NCI-H748 (cell line): ENCODE data around the gene ITGA2B.
A peak's percentile ranks its signal among the peaks of the same experiment; 100 is the strongest.
"Not testable (repeated sequence)": the region's sequence is repeated elsewhere in the genome, so short reads cannot be mapped to it uniquely, and the experiment has no call there.

Experiments
- DNase-seq: peaks from one replicate; lab custom pipeline; 2025; ENCODE audit not compliant: unreplicated experiment; lab: John Stamatoyannopoulos, UW

The ITGA2B gene

DNA sequence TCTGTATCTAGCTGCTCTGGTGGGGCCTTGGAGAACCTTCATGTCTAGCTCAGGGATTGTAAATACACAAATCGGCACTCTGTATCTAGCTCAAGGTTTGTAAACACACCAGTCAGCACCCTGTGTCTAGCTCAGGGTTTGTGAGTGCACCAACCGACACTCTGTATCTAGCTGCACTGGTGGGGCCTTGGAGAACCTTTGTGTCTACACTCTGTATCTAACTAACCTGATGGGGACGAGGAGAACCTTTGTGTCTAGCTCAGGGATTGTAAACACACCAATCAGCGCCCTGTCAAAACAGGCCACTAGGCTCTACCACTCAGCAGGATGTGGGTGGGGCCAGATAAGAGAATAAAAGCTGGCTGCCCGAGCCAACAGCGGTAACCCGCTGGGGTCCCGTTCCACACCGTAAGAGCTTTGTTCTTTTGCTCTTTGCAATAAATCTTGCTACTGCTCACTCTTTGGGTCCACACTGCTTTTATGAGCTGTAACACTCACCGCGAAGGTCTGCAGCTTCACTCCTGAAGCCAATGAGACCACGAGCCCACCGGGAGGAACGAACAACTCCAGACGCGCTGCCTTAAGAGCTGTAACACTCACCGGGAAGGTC, 19.9 kb downstream of the ITGA2B start:
- DNase-seq: peak; percentile 59

DNA sequence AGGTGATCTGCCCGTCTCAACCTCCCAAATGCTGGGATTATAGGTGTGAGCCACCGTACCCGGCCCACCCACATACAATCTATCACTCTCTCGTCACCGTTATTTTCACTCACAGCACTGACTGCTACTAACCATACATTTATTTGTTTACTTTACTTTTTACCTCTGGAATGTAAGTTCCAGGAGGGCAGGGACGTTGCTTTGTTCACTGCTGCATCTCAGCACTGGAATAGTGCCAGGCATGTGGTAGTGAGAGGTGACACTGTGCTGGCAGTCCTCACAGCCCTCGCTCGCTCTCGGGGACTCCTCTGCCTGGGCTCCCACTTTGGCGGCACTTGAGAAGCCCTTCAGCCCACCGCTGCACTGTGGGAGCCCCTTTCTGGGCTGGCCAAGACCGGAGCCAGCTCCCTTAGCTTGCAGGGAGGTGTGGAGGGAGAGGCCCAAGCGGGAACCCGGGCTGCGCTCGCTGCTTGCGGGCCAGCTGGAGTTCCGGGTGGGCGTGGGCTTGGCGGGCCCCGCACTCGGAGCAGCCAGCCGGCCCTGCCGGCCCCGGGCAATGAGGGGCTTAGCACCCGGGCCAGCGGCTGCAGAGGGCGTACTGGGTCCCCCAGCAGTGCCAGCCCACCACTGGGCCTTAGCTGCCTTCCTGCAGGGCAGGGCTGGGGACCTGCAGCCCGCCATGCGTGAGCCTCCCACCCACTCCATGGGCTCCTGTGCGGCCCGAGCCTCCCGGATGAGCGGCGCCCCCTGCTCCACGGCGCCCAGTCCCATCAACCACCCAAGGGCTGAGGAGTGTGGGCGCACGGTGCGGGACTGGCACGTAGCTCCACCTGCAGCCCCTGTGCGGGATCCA, 20.8 kb downstream of the ITGA2B start:
- DNase-seq: not testable (repeated sequence)

DNA sequence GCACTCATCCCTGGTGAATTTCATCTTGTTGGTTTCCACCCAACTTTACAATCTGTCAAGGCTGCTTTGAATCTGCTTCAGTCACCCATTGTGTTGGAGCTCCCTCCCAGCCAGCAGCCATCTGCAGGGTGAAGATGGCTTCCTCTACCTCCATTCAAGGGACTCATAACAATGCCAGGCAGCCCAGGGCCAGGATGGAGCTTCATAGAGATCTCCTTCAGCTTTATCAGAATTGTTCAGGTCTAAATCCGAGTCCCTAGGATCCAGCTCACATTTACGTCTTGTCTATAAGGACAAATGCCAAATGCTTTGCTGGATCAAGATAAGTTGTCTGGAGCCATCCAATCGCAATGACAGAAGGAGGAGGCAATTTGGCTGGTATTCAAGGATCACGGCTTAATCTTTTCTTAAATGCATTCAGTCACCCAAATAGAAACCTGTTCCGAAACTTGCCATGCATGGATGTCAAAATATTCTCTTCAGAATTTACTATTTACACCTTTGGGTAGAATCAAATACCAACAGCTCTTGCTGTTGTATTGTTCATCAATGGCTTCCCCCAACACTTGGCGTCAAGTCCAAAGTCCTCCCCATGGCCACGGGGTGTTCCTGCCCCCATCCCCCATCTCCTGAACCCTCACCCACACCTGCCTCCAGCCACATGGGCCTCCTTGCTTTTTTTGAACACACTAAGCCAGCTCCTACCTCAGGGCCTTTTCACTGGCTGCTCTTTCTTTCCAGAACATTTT, 22.0 kb downstream of the ITGA2B start:
- no peak for DNase-seq

DNA sequence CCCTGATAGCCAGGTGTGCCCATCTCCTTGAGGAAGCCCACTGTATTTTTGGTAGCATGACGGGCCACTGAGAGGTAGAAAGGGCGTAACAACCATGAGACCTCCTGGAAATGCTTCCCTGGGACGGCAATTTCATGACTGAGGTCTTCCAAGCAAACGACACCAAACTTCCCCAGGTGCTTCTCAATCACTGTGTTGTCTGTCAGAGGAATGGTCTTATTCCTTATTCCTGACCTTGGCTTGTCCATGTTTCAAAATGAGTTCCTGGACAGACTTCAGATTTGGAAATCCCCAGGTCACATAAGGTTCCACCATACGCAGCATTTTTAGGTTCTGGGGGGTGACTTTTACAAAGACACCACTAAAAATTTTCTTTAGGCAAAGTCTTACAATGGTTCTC, 24.4 kb downstream of the ITGA2B start:
- not testable (repeated sequence) for DNase-seq

DNA sequence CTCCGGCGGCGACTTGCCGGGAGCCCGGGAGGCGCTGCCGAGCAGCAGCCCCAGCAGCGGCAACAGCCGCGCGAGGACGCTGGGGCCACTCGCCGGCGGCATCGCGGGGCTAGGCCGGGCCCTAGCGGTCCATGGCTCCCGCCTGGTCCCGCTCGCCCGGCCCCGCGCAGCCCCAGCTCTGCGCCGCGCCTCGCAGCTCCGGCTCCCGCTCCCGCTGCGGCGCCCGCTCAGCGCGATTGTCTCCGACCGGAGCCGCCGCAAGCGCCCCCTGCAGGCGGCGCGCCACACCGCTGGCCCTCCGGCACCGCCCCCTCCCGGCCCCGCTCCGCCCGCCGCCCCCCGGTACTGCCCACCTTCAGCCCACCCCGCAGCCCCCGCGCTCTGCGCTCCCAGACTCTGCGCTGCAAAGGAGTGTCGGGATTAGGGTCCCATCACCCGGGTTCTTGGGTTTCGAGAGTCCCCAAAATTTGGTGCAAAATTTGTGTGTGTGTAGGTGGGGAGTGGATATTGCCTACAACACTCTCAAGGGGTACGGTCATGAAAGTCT, 25.8 kb downstream of the ITGA2B start, which contains the start of gene FAM171A2:
FAM171A2 (minus strand) TSS at position 241 of the 547 bp plus-strand sequence; CDS start at position 102, 139 bp downstream.
- DNase-seq: peak; percentile 79

DNA sequence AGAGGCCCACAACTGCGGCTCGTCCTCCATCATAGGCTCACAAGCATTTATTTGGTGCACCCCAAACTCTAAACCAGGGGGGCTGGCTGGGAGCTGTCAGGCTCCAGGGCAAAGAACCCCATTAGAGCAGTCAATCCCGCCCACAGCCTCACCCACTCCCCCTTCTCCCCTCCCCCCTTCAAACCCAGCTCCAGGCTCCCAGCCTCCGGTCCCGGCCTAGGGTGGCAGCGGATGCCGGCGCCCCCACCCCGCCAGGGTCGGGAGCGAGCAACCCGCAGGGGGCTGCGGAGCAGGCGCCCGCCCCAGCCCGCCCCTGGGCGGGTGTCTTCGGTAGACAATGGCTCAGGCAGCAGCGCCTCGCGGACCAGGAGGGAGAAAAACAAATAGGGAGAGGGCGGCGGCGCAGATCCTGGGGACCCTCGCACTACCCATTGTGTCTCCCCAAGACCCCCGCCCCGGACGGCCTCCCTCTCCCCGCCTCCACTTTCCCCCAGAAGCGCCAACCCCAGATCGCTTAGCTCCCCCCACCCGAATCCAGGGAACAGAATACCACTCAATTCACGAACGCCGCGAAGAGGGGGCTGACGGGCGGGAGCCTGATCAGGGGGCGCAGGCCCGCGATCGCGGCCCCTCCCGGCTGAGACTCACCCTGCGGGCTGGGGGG, 26.4 kb downstream of the ITGA2B start:
- DNase-seq: peak; percentile 60

DNA sequence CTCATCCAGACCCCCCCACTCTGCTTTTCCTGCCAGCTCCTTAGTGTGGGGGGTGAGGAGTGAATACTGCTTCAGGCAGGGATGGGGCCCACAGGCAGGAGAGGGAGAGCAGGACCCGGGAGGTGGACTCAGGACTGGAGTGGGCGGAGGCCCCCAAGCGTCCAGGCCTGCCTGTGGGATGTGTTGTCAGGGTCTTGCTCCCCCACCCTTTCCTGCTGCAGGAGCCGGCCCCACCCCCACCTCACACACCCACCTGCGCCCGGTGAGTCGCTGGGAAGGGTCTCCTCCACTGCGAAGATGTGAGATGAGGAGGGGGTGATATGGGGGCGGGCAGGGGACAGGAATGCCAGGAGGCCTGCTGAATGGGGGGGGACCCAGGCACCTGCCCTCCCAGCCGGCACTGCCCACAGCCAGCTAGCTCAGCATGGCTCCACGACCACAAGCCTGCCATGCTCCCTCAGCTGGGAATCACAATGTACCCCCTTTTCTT, 26.9 kb downstream of the ITGA2B start:
- DNase-seq: no peak

DNA sequence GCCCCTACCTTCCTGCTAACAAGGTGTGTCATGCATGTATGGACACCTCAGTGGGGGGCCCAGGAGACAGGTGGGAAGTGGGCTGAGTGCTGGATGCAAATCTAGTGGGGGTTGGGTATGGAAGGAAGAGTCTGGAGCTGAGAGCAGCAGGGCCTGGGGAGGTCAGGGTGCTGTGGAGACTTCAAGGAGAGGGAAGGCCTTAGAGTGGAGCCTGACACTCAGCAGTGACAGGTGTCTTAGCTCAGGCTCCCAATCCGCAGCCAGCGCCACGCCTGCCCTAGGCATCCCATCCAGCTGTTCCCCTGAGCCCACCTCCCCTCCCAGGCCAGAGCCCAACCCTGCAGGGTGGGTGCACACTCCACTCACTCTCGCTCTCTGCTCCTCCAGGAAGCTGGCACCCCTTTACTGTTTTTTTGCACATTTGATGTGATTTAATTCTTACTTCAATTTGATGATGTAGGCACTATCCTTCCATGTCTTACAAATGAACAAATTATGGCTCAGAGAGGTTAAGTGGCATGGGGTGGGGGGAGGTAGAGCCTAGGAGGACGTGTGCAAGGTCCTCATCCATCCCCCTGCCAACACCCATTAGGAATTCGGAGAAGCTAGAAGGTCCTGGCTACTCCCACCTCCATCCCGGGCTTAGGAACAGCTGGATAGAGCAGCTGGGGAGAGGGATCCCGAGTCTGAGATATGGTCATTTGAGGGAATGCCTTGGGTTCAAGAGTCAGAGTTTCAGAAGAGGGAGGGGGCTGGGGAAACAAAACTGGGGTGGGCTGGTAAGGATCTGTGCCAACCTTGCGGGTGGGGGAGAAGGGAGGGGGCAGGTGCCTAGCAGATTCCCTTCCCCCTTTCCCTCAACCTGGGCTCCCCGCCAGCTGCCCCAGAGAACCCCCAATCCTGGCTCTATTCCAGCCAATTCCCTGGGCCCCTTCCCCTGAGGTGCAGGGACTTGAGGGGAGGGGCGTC, 27.9 kb downstream of the ITGA2B start:
- no peak for DNase-seq

DNA sequence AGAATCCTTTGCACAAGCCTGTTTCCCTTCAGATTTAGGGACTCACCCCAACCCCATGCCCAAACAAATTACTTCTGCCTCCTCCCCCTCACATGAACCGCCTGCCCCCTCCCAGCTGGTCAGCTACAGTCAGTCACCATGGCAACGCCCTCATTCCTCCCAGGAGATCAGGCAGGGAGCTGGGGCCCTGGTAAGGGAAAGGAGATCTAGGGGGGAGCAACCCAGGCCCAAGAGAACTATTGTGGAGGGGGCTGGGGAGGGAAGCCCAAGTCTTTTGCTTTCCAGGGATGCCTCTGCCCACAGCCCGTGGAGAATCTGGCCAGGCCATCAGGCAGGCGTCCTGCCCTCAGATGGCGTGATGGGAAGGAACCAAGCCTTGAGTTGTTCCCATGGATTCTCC, 28.6 kb downstream of the ITGA2B start:
- DNase-seq: no peak

DNA sequence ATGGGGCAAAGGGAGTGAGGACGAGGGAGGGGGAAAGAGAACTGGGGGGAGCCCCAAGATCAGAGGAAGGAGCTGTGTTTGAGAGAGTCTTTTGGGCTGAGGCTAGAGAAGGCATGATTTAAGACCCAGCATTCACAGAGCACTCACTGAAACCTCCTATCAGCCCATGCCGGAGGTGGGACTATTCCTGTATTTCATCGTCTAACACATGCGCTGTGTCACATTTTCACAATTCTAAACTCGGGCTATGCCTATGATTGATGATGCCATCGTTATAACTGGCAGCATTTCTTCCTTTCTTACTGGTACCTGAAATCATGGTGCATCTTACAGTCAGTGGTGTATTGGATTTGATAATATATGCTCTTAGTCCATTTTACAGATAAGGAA, 29.3 kb downstream of the ITGA2B start:
- no peak for DNase-seq

DNA sequence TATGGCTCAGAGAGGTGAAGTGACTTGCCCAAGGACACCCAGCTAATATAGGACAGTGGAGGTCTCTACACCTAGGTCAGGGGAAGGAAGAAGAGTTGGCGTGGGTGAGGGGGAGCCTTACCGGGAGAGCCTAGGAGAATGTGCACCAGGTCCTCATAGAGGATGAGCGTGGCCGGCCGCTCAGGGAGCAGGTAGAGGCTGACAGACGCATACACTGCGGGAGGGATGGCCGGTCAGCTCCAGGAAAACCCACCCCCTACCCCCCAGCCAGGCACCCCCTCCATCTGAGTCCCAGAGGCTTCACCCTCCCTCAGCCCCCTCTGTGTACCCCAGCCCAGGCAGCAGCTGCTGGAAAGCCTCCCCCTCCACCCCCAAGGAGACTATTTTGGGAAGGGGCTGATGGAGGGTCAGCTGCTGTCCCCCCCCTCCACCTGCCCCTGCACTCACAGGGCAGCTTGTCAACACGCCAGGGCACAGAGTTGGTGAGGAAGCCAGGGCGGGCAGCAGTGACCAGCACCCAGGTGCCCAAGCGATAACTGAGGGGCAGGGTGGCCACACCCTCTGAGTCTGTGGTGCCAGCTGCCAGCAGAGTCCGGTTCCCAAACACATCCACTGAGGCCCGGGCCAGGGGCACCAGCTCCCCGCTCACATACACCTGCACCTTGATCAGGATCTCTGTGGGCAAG, 29.8 kb downstream of the ITGA2B start:
- no peak for DNase-seq

DNA sequence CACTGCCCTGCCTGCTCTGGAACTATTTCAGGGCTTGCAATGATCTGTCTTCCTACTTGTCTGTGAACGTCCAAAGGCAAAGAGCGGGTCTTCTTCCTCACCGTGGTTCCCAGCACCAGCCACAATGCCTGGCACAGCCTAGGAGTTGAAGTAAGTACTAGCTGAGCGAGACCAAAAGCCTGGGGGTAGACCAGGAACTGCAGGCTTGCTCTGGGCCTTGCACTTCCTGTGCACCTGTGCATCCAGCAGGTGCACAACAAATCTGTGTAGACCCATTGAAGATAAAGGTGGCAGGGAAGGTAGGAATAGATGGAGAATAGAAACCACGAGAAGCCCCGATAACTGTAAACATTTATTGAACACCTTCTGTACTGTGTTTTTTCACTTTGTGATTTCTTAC, 30.4 kb downstream of the ITGA2B start:
- DNase-seq: no peak

DNA sequence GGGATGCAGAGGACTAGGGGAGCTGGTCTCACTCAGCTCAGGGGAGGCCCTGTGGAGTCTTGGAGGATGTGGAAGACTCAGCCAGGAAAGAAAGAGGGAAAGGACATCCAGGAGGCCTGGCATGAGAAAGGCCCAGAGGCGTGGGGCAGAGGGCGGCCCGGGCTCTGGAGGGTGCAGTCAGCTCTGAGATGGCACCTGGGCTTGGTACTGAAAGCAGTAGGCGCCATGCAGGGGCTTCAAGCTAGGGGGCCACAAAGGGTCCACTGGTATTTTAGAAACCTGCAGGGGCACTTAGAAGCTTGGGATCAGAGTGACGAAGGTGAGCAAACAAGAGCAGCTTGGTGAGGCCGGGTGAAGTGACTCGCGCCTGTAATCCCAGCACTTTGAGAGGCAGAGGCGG, 31.4 kb downstream of the ITGA2B start:
- DNase-seq: no peak

DNA sequence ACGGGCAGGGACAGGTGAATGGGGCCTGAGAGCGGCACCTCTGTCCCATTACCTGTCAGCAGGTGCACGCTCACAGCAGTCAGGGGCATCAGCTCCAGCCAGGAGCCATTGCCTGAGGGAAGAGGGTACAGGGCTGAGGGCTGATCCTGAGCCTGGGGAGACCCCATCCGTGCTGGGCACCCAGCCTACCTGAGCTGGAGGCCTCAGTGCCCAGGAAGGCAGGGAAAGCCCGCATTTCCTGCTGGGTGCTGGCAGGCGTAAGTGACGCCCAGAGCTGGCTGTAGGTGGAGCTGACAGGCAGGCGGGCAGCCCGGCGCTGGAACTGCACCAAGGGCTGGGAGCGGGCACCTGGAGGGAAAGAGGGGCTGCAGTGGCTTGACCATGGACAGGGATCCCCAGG, 33.2 kb downstream of the ITGA2B start:
- DNase-seq: no peak

DNA sequence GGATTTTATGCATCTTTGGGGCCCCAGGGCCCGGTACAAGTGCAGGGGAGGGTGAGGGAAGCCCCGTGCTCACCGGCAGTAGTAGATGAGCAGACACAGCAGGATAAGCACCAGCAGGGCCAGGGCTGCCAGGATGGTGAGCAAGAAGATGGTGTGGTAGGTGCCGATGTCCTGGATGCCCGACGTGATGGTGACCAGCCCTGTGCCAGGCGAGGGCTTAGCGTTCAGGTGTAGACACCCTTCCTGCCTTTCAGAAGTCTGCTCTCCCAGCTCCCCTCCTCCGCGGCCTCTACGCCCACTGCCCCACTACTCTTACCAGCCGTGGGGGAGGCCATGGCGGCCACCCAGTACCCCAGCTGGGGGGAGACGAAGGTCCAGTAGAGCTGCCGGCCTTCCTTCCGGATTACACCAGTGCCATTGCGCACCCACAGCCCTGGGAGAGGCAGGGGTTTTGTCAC, 33.8 kb downstream of the ITGA2B start:
- no peak for DNase-seq

DNA sequence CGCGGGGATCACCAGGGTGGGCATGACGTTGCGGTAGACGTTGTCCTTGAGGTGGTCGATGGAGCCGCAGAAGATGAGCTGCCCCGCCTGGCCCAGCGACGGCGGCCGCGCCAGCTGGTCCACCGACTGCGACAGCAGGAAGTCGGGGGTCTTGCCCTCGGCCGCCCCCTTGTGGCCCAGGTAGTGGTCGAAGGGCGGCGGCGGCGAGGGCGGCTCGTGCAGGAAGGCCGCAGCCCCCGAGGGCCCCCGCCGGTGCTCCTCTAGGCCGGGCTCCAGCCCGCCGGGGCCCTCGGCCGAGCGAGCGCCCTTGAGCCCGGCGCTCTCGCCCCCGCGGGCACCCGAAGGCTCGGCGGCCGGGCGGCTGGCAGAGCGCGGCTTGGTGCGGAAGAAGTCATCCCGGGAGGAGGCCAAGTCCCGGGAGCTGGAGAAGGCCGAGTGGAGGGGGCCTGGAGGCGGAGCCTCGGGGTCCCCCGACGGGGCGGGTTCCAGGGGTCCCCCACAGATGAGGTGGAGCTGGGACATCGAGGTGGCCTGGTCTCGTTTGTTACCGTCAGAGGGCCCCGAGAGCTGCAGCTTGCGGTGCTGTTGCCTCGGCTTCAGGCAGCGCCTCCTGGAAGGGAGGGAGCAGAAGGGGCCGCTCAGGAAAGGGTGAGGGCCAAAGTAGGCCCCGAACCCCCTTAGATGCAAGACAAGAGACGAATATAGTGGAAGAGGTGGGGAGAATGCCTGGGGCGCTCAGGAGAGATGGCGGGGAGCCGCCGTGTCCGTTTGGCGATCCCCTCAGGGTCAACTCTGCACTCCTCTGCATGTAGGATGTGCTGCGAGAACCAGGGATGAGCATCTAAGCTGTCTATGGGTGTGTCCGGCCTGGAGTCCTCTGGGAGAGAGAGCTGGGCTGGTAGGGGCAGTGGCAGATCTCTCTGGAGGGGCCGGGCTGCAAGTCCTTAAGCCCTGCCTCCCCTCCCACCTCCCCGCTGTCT, 34.6 kb downstream of the ITGA2B start:
- DNase-seq: peak; percentile 54

DNA sequence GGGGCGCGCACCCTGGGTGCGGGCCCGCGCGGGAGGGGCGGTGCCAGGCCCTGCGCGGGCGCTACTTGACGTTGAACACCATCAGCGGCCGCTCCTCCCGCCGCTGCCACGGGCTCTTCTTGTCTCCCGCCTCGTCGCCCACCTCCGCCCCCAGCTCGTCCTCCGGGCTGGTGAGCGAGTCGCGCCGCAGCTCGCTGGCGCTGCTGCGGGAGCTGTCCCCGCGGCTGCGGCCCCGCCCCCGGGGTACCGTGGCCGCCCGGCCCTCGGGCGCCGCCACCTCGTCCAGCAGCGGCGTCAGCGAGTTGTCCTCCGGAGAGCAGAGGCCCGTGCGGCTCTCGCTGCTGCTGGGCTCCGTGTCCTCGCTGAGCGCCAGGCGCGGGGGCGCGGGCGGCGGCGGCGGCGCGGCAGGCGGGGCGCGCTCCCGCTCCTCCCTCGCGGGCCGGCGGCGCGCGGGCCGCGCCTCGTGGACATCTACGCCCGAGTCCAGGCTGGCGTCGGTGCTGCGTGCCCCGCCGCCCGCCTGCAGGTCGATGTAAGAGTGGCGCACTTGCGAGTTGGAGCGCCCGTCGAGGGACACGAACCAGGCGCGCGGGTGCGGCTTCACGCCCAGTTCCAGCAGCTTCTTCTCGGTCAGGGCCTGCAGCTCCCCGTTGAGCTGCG, 35.6 kb downstream of the ITGA2B start:
- peak; percentile 80 for DNase-seq
